ENCODE results near the gene TMC5. TPM values are rescaled to one million over a fixed set of nuclear protein-coding genes. Genes with fewer than 3 reads are reported as not detected.

TMC5 gene
- total and polyA plus RNA-seq, 2 experiments from 2014 or later, result 2.3 to 4.8 TPM

- no peak overlapping the region for H3K4me2 ChIP-seq
- no peak for DNase-seq (ENCODE audit: low spot score)
- no peak overlapping the region for H2AFZ ChIP-seq
- no peaks in the 10 kb centered on the region for H3K27me3 ChIP-seq (ENCODE audit: insufficient read depth)
- Mint-ChIP-seq H3K27ac (no peak overlapping the region), H3K9me3 (no peaks in the 10 kb centered on the region), H3K4me1 (no peaks in the 10 kb centered on the region), H3K27me3 (ENCODE audit: insufficient read depth, low read depth, poor library complexity) (no peaks in the 10 kb centered on the region), H3K36me3 (ENCODE audit: low read depth) (0 out of 3 replicates have a peak, but pooled peaks cover 3% of the 10 kb centered on the region), H3K4me3 (no peak overlapping the region)
- no peaks in the 10 kb centered on the region for H4K20me1 ChIP-seq (replicated peaks; ENCODE audit: insufficient read depth)
- no peaks in the 10 kb centered on the region for H3F3A ChIP-seq (replicated peaks; ENCODE audit: low read depth)
- H3K36me3 ChIP-seq (ENCODE audit: insufficient read depth), result no peaks in the 10 kb centered on the region
- TF ChIP-seq POLR2AphosphoS5 (IDR thresholded peaks at IDR 0.05; ENCODE audit: low read depth) (no peak), CTCF (conservative IDR thresholded peaks at IDR 0.05; ENCODE audit: low read depth in 2 of 2) (no peak), EZH2phosphoT487 (IDR thresholded peaks at IDR 0.05; ENCODE audit: unreplicated experiment) (no peak), ZNF114 (CRISPR knock-in tag; IDR thresholded peaks at IDR 0.05) (no peak), JUNB (IDR thresholded peaks at IDR 0.05; ENCODE audit: unreplicated experiment) (no peak), ZNF331 (CRISPR knock-in tag; IDR thresholded peaks at IDR 0.05; ENCODE audit: low read depth) (no peak), NANOG (IDR thresholded peaks at IDR 0.05; ENCODE audit: borderline replicate concordance) (no peak), REST (IDR thresholded peaks at IDR 0.05; ENCODE audit: unreplicated experiment) (no peak), EZH2 (IDR thresholded peaks at IDR 0.05; ENCODE audit: low read depth, unreplicated experiment) (no peak), CREB1 (CRISPR knock-in tag; IDR thresholded peaks at IDR 0.05; ENCODE audit: low read depth) (no peak), STAT1 (IDR thresholded peaks at IDR 0.05; ENCODE audit: unreplicated experiment) (no peak)
- TF ChIP-seq, protein P1, sequence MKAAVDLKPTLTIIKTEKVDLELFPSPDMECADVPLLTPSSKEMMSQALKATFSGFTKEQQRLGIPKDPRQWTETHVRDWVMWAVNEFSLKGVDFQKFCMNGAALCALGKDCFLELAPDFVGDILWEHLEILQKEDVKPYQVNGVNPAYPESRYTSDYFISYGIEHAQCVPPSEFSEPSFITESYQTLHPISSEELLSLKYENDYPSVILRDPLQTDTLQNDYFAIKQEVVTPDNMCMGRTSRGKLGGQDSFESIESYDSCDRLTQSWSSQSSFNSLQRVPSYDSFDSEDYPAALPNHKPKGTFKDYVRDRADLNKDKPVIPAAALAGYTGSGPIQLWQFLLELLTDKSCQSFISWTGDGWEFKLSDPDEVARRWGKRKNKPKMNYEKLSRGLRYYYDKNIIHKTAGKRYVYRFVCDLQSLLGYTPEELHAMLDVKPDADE (IDR thresholded peaks at IDR 0.05), result no peak
- TF ChIP-seq, protein P2, sequence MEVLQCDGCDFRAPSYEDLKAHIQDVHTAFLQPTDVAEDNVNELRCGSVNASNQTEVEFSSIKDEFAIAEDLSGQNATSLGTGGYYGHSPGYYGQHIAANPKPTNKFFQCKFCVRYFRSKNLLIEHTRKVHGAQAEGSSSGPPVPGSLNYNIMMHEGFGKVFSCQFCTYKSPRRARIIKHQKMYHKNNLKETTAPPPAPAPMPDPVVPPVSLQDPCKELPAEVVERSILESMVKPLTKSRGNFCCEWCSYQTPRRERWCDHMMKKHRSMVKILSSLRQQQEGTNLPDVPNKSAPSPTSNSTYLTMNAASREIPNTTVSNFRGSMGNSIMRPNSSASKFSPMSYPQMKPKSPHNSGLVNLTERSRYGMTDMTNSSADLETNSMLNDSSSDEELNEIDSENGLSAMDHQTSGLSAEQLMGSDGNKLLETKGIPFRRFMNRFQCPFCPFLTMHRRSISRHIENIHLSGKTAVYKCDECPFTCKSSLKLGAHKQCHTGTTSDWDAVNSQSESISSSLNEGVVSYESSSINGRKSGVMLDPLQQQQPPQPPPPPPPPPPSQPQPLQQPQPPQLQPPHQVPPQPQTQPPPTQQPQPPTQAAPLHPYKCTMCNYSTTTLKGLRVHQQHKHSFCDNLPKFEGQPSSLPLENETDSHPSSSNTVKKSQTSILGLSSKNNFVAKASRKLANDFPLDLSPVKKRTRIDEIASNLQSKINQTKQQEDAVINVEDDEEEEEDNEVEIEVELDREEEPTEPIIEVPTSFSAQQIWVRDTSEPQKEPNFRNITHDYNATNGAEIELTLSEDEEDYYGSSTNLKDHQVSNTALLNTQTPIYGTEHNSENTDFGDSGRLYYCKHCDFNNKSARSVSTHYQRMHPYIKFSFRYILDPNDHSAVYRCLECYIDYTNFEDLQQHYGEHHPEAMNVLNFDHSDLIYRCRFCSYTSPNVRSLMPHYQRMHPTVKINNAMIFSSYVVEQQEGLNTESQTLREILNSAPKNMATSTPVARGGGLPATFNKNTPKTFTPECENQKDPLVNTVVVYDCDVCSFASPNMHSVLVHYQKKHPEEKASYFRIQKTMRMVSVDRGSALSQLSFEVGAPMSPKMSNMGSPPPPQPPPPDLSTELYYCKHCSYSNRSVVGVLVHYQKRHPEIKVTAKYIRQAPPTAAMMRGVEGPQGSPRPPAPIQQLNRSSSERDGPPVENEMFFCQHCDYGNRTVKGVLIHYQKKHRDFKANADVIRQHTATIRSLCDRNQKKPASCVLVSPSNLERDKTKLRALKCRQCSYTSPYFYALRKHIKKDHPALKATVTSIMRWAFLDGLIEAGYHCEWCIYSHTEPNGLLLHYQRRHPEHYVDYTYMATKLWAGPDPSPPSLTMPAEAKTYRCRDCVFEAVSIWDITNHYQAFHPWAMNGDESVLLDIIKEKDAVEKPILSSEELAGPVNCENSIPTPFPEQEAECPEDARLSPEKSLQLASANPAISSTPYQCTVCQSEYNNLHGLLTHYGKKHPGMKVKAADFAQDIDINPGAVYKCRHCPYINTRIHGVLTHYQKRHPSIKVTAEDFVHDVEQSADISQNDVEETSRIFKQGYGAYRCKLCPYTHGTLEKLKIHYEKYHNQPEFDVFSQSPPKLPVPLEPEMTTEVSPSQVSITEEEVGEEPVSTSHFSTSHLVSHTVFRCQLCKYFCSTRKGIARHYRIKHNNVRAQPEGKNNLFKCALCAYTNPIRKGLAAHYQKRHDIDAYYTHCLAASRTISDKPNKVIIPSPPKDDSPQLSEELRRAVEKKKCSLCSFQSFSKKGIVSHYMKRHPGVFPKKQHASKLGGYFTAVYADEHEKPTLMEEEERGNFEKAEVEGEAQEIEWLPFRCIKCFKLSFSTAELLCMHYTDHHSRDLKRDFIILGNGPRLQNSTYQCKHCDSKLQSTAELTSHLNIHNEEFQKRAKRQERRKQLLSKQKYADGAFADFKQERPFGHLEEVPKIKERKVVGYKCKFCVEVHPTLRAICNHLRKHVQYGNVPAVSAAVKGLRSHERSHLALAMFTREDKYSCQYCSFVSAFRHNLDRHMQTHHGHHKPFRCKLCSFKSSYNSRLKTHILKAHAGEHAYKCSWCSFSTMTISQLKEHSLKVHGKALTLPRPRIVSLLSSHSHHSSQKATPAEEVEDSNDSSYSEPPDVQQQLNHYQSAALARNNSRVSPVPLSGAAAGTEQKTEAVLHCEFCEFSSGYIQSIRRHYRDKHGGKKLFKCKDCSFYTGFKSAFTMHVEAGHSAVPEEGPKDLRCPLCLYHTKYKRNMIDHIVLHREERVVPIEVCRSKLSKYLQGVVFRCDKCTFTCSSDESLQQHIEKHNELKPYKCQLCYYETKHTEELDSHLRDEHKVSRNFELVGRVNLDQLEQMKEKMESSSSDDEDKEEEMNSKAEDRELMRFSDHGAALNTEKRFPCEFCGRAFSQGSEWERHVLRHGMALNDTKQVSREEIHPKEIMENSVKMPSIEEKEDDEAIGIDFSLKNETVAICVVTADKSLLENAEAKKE (CRISPR knock-in tag; IDR thresholded peaks at IDR 0.05), result no peak
- H3K9me2 ChIP-seq (ENCODE audit: insufficient read depth), result peaks cover 12% of the 10 kb centered on the region
- no peak overlapping the region for H3K4me3 ChIP-seq
- H3K4me1 ChIP-seq (ENCODE audit: insufficient read depth), result no peaks in the 10 kb centered on the region
- H3K27ac ChIP-seq (ENCODE audit: low read depth), result no peak overlapping the region
- no peaks in the 10 kb centered on the region for H3K79me2 ChIP-seq (replicated peaks; ENCODE audit: insufficient read depth)
- ATAC-seq, result no peak
Observed at GRCh38 chr16:19443659-19444058, 26.0 kb downstream of the TMC5 start.
